CD4-positive, alpha-beta T cell (primary cell): ENCODE data around the gene HPCAL1. TPM values are rescaled to one million over a fixed set of nuclear protein-coding genes. Genes with fewer than 3 reads are reported as not detected.

Source experiments
- ATAC-seq: fragments of 200-7000 bp; cut with Tn5 transposase; one replicate; pipeline ENCODE4 v1.10.0; 2022; ENCODE audit warnings: mild to moderate bottlenecking; ENCODE audit not compliant: poor library complexity
- CTCF ChIA-PET: fragments of 350-600 bp; sonication (Branson Sonifier 250); formaldehyde crosslinking; loops from one replicate; lab custom pipeline; 2021; ENCODE audit warnings: antibody characterized with exemption, inconsistent platforms; lab: Charles Lee
- POLR2A ChIA-PET: fragments of 350-600 bp; sonication (Branson Sonifier 250); formaldehyde crosslinking; loops from one replicate; lab custom pipeline; 2021; ENCODE audit warnings: antibody characterized with exemption, inconsistent platforms; lab: Charles Lee
- DNase-seq, 14 experiments: peaks; one replicate each; pipeline ENCODE4 v3.0.0-alpha.2; 2013 to 2020; ENCODE audit warnings: mixed read lengths in 2 of 14
- H3K27ac ChIP-seq, 2 donors: one replicate each; pipeline versions ENCODE4 v1.5.1 to v1.7.0; 2013; ENCODE audit warnings: low read length in 2 of 2, low read depth in 1 of 2, mild to moderate bottlenecking in 1 of 2
- H3K27me3 ChIP-seq, 2 experiments: 1 replicate in 1 of 2; 2 replicates in 1 of 2; pipeline versions ENCODE4 v1.6.1 to v1.7.0; 2013; ENCODE audit warnings: low read length in 2 of 2, control low read depth in 1 of 2, mild to moderate bottlenecking in 1 of 2, moderate library complexity in 1 of 2; ENCODE audit not compliant: insufficient read depth in 2 of 2, control insufficient read depth in 1 of 2
- H3K36me3 ChIP-seq: one replicate; pipeline ENCODE4 v1.6.1; 2013; ENCODE audit warnings: low read length, control low read depth; ENCODE audit not compliant: insufficient read depth
- H3K4me1 ChIP-seq: one replicate; pipeline ENCODE4 v1.6.1; 2013; ENCODE audit warnings: low read length, control low read depth; ENCODE audit not compliant: insufficient read depth
- H3K4me3 ChIP-seq: one replicate; pipeline ENCODE4 v1.5.1; 2013; ENCODE audit warnings: mild to moderate bottlenecking, low read length, moderate library complexity
- H3K9me3 ChIP-seq, 2 experiments: 1 replicate in 1 of 2; 2 replicates in 1 of 2; pipeline versions ENCODE4 v1.6.1 to v1.7.0; 2013; ENCODE audit warnings: low read length in 2 of 2, mild to moderate bottlenecking in 2 of 2, control low read depth in 1 of 2, moderate library complexity in 1 of 2; ENCODE audit not compliant: control insufficient read depth in 1 of 2, insufficient read depth in 1 of 2
- H3K27ac Mint-ChIP-seq: one replicate; pipeline ENCODE4 v1.8.0; 2020; ENCODE audit warnings: mixed read lengths
- H3K27me3 Mint-ChIP-seq: one replicate; pipeline ENCODE4 v1.8.0; 2021; ENCODE audit warnings: mixed read lengths
- H3K36me3 Mint-ChIP-seq: one replicate; pipeline ENCODE4 v1.8.0; 2021; ENCODE audit warnings: low read depth, mixed read lengths
- H3K4me1 Mint-ChIP-seq: one replicate; pipeline ENCODE4 v1.8.0; 2021; ENCODE audit warnings: low read depth, mixed read lengths
- H3K4me3 Mint-ChIP-seq: one replicate; pipeline ENCODE4 v1.8.0; 2020; ENCODE audit warnings: mild to moderate bottlenecking, mixed read lengths
- H3K9me3 Mint-ChIP-seq: one replicate; pipeline ENCODE4 v1.8.0; 2020; ENCODE audit warnings: mixed read lengths
- CTCF ChIP-seq: fragments of 200-600 bp; IDR thresholded peaks from one replicate; pipeline ENCODE4 v1.8.0; 2022; ENCODE audit warnings: antibody characterized with exemption, mild to moderate bottlenecking
- intact Hi-C, 2 experiments: fragments of 100-400 bp; cut with DNase I in 1 of 2; cut with micrococcal nuclease in 1 of 2; formaldehyde crosslinking; loops; one replicate each; pipeline versions ENCODE4 v1.15.1 to v1.9.0; 2023 to 2025; cut with DNase I, micrococcal nuclease
- total RNA-seq, 174 experiments: library from RNA in 2 of 174; stranded (reverse) in 2 of 174; gene quantifications; one replicate each; pipeline ENCODE4 v1.2.3 and lab custom pipeline; 2021 to 2026

The HPCAL1 gene
- total RNA-seq, 2 experiments from 2014 or later = 24.9 to 27.9 TPM

GRCh38 chr2:10257036-10257435 lies 45.7 kb upstream of the HPCAL1 start:
- ChIA-PET CTCF (no interaction called here), POLR2A (no interaction called here)
- Histone ChIP-seq H3K36me3 (no peaks in the 10 kb centered on the region), H3K4me1 (no peaks in the 10 kb centered on the region), H3K9me3 (no peaks in the 10 kb centered on the region), H3K27me3 (peaks cover 0 to 2% of the 10 kb centered on the region in 2 experiments), H3K27ac (no peak overlapping the region), H3K4me3 (no peak overlapping the region)
- Mint-ChIP-seq H3K36me3 (no peaks in the 10 kb centered on the region), H3K4me3 (no peak overlapping the region), H3K27me3 (no peaks in the 10 kb centered on the region), H3K4me1 (no peaks in the 10 kb centered on the region), H3K27ac (no peak overlapping the region), H3K9me3 (no peaks in the 10 kb centered on the region)
- TF ChIP-seq CTCF = no peak
- ATAC-seq (no peak), DNase-seq (no peak)
- intact Hi-C loops = no loop called here

GRCh38 chr2:10257500-10258147 lies 45.1 kb upstream of the HPCAL1 start:
- no peak for TF ChIP-seq CTCF
- Histone ChIP-seq H3K27ac (no peak overlapping the region), H3K36me3 (no peaks in the 10 kb centered on the region), H3K4me3 (no peak overlapping the region), H3K9me3 (no peaks in the 10 kb centered on the region), H3K4me1 (no peaks in the 10 kb centered on the region), H3K27me3 (peaks cover 0 to 2% of the 10 kb centered on the region in 2 experiments)
- ChIA-PET CTCF (no interaction called here), POLR2A (no interaction called here)
- intact Hi-C loops = no loop called here
- no peak for DNase-seq
- H3K4me1 Mint-ChIP-seq = no peaks in the 10 kb centered on the region
- no peaks in the 10 kb centered on the region for H3K27me3 Mint-ChIP-seq
- no peak for ATAC-seq
- no peaks in the 10 kb centered on the region for H3K36me3 Mint-ChIP-seq
- H3K9me3 Mint-ChIP-seq = no peaks in the 10 kb centered on the region
- no peak overlapping the region for H3K27ac Mint-ChIP-seq
- H3K4me3 Mint-ChIP-seq = no peak overlapping the region

GRCh38 chr2:10258326-10258725 lies 44.4 kb upstream of the HPCAL1 start:
- no peaks in the 10 kb centered on the region for H3K9me3 ChIP-seq
- H3K4me1 ChIP-seq = no peaks in the 10 kb centered on the region
- H3K4me1 Mint-ChIP-seq = no peaks in the 10 kb centered on the region
- ChIA-PET CTCF (no interaction called here), POLR2A (no interaction called here)
- ATAC-seq (no peak), DNase-seq (no peak)
- no peak overlapping the region for H3K27ac Mint-ChIP-seq
- no peak overlapping the region for H3K4me3 Mint-ChIP-seq
- H3K36me3 Mint-ChIP-seq = no peaks in the 10 kb centered on the region
- intact Hi-C loops = no loop called here
- no peaks in the 10 kb centered on the region for H3K36me3 ChIP-seq
- no peak overlapping the region for H3K4me3 ChIP-seq
- no peak for TF ChIP-seq CTCF
- no peak overlapping the region for H3K27ac ChIP-seq
- H3K27me3 ChIP-seq = peaks cover 0 to 2% of the 10 kb centered on the region in 2 experiments
- H3K27me3 Mint-ChIP-seq = no peaks in the 10 kb centered on the region
- no peaks in the 10 kb centered on the region for H3K9me3 Mint-ChIP-seq
